SK-N-SH treated with all-trans-retinoic acid at 6 μM for 48 hours (cell line): ENCODE data around the gene PLD3.

Source experiments
- ATAC-seq: fragments of 200-7000 bp; cut with Tn5 transposase; 3 replicates; pipeline ENCODE4 v1.9.1; 2020; ENCODE audit warnings: mild to moderate bottlenecking, moderate library complexity
- BACH2 ChIP-seq: fragments of 250-450 bp; sonication (Bioruptor Pico); IDR thresholded peaks from 2 replicates; pipeline ENCODE4 v1.9.0; 2021; ENCODE audit warnings: mild to moderate bottlenecking, borderline replicate concordance
- CSDC2 ChIP-seq: fragments of 250-450 bp; sonication (Bioruptor Pico); IDR thresholded peaks from 2 replicates; pipeline ENCODE4 v1.5.0; 2020; ENCODE audit warnings: mild to moderate bottlenecking, moderate library complexity
- CSRNP3 ChIP-seq: fragments of 250-450 bp; sonication (Bioruptor Pico); IDR thresholded peaks from 2 replicates; pipeline ENCODE4 v1.5.1; 2021; ENCODE audit warnings: mild to moderate bottlenecking, moderate library complexity
- ISL1 ChIP-seq: fragments of 250-450 bp; sonication (Bioruptor Pico); IDR thresholded peaks from 2 replicates; pipeline ENCODE4 v2.1.2; 2022; ENCODE audit warnings: mild to moderate bottlenecking, moderate library complexity
- OSR1 ChIP-seq: fragments of 250-450 bp; sonication (Bioruptor Pico); IDR thresholded peaks from 2 replicates; pipeline ENCODE4 v1.8.0; 2022; ENCODE audit warnings: moderate library complexity, mild to moderate bottlenecking, inconsistent platforms
- PATZ1 ChIP-seq: fragments of 250-450 bp; sonication (Bioruptor Pico); IDR thresholded peaks from 2 replicates; pipeline ENCODE4 v1.8.0; 2020; ENCODE audit warnings: mild to moderate bottlenecking, moderate library complexity, borderline replicate concordance
- POU6F1 ChIP-seq: fragments of 250-450 bp; sonication (Bioruptor Pico); IDR thresholded peaks from 2 replicates; pipeline ENCODE4 v1.8.0; 2021; ENCODE audit warnings: low read depth, mild to moderate bottlenecking, moderate library complexity, borderline replicate concordance
- PPARA ChIP-seq: fragments of 250-450 bp; sonication (Bioruptor Pico); IDR thresholded peaks from 2 replicates; pipeline ENCODE4 v1.5.0; 2020; ENCODE audit warnings: mild to moderate bottlenecking, borderline replicate concordance
- RARB ChIP-seq: fragments of 250-450 bp; sonication (Bioruptor Pico); IDR thresholded peaks from 2 replicates; pipeline ENCODE4 v1.8.0; 2021; ENCODE audit warnings: mild to moderate bottlenecking, moderate library complexity
- SNAI2 ChIP-seq: fragments of 250-450 bp; sonication (Bioruptor Pico); IDR thresholded peaks from 2 replicates; pipeline ENCODE4 v1.5.0; 2020; ENCODE audit warnings: mild to moderate bottlenecking, moderate library complexity
- TCF4 ChIP-seq: fragments of 250-450 bp; sonication (Bioruptor Pico); IDR thresholded peaks from 2 replicates; pipeline ENCODE4 v1.8.0; 2021; ENCODE audit warnings: mild to moderate bottlenecking, moderate library complexity, borderline replicate concordance
- TOX ChIP-seq: fragments of 250-450 bp; sonication (Bioruptor Pico); IDR thresholded peaks from 2 replicates; pipeline ENCODE4 v1.8.0; 2021; ENCODE audit warnings: mild to moderate bottlenecking, moderate library complexity, borderline replicate concordance
- TSHZ2 ChIP-seq: fragments of 250-450 bp; sonication (Bioruptor Pico); IDR thresholded peaks from 2 replicates; pipeline ENCODE4 v1.5.0; 2020; ENCODE audit warnings: mild to moderate bottlenecking, moderate library complexity
- ZC3H10 ChIP-seq: fragments of 250-450 bp; sonication (Bioruptor Pico); IDR thresholded peaks from 2 replicates; pipeline ENCODE4 v1.5.1; 2021; ENCODE audit warnings: mild to moderate bottlenecking, moderate library complexity
- ZFP3 ChIP-seq: fragments of 250-450 bp; sonication (Bioruptor Pico); IDR thresholded peaks from 2 replicates; pipeline ENCODE4 v1.5.0; 2020; ENCODE audit warnings: mild to moderate bottlenecking, moderate library complexity
- ZFP30 ChIP-seq: fragments of 450-650 bp; formaldehyde crosslinking; IDR thresholded peaks from 2 replicates; pipeline ENCODE4 v1.5.0; 2022; ENCODE audit warnings: mild to moderate bottlenecking, moderate library complexity
- ZNF565 ChIP-seq: fragments of 450-650 bp; formaldehyde crosslinking; conservative IDR thresholded peaks from 2 replicates; pipeline ENCODE4 v1.5.0; 2020; ENCODE audit warnings: low read depth, mild to moderate bottlenecking, moderate library complexity
- ZNF70 ChIP-seq: fragments of 450-650 bp; formaldehyde crosslinking; IDR thresholded peaks from 2 replicates; pipeline ENCODE4 v1.5.0; 2020; ENCODE audit warnings: mild to moderate bottlenecking, moderate library complexity

Gene PLD3

GRCh38 chr19:40337594-40337993 lies 10.9 kb upstream of the PLD3 start:
- no peak for TF ChIP-seq CSDC2 (CRISPR knock-in tag)
- no peak for ATAC-seq

- no peak for TF ChIP-seq SNAI2 (CRISPR knock-in tag)
- TF ChIP-seq ZFP3 = no peak
- TF ChIP-seq TOX (CRISPR knock-in tag) = no peak
- TF ChIP-seq RARB (CRISPR knock-in tag) = no peak
- no peak for TF ChIP-seq OSR1
- no peak for TF ChIP-seq BACH2 (CRISPR knock-in tag)
- no peak for TF ChIP-seq POU6F1 (CRISPR knock-in tag)
- TF ChIP-seq ZC3H10 = no peak
- TF ChIP-seq CSDC2 (CRISPR knock-in tag) = no peak
- TF ChIP-seq ISL1 (CRISPR knock-in tag) = no peak
- TF ChIP-seq TCF4 (CRISPR knock-in tag) = no peak
- TF ChIP-seq CSRNP3 (CRISPR knock-in tag) = no peak
- no peak for TF ChIP-seq TSHZ2
- no peak for TF ChIP-seq PATZ1 (CRISPR knock-in tag)
- TF ChIP-seq, all 23 proteins: peak for 0
- ATAC-seq = no peak
These were observed 9.3 kb upstream of the PLD3 start for GRCh38 chr19:40339018-40339728.

- TF ChIP-seq ZNF70 (CRISPR knock-in tag) = no peak
- TF ChIP-seq ZC3H10 = no peak
- TF ChIP-seq PPARA (CRISPR knock-in tag) = no peak
- no peak for TF ChIP-seq TCF4 (CRISPR knock-in tag)
- no peak for TF ChIP-seq ISL1 (CRISPR knock-in tag)
- no peak for ATAC-seq
These were observed 6.7 kb upstream of the PLD3 start for GRCh38 chr19:40341601-40342482.

GRCh38 chr19:40342644-40343311 lies 5.7 kb upstream of the PLD3 start:
- TF ChIP-seq TOX (CRISPR knock-in tag) (no peak), ZNF565 (no peak), SNAI2 (CRISPR knock-in tag) (no peak), BACH2 (CRISPR knock-in tag) (no peak), ZC3H10 (no peak), PATZ1 (CRISPR knock-in tag) (no peak), TSHZ2 (no peak), OSR1 (no peak), ZFP30 (CRISPR knock-in tag) (no peak), RARB (CRISPR knock-in tag) (no peak), ZFP3 (no peak)
- ATAC-seq = no peak
